Nephron progenitor cell (in vitro differentiated cells): Measurements from ENCODE around the gene RIPOR3.
"Not testable (repeated sequence)": the region's sequence is repeated elsewhere in the genome, so short reads cannot be mapped to it uniquely, and the experiment has no call there.

ENCODE experiments used
- DNase-seq: peaks from one replicate; pipeline ENCODE4 v3.0.0; 2021
- H3K27ac Mint-ChIP-seq: 2 replicates; pipeline ENCODE4 v1.8.0; 2021; ENCODE audit warnings: mild to moderate bottlenecking, moderate library complexity, mixed read lengths
- H3K27me3 Mint-ChIP-seq: 2 replicates; pipeline ENCODE4 v1.8.0; 2021; ENCODE audit warnings: mild to moderate bottlenecking, low read depth, mixed read lengths; ENCODE audit not compliant: poor library complexity
- H3K36me3 Mint-ChIP-seq: 2 replicates; pipeline ENCODE4 v1.8.0; 2021; ENCODE audit warnings: low read depth, mixed read lengths
- H3K4me1 Mint-ChIP-seq: 2 replicates; pipeline ENCODE4 v1.8.0; 2021; ENCODE audit warnings: mixed read lengths
- H3K4me3 Mint-ChIP-seq: 2 replicates; pipeline ENCODE4 v1.8.0; 2021; ENCODE audit warnings: mild to moderate bottlenecking, moderate library complexity, mixed read lengths
- H3K9me3 Mint-ChIP-seq: 2 replicates; pipeline ENCODE4 v1.8.0; 2021; ENCODE audit warnings: mild to moderate bottlenecking, moderate library complexity, mixed read lengths
- TF ChIP-seq, protein P1 (sequence below): fragments of 200-600 bp; sonication (generic); IDR thresholded peaks from 2 replicates; pipeline ENCODE4 v1.5.0; 2021; ENCODE audit warnings: antibody characterized with exemption

RIPOR3 gene

DNA sequence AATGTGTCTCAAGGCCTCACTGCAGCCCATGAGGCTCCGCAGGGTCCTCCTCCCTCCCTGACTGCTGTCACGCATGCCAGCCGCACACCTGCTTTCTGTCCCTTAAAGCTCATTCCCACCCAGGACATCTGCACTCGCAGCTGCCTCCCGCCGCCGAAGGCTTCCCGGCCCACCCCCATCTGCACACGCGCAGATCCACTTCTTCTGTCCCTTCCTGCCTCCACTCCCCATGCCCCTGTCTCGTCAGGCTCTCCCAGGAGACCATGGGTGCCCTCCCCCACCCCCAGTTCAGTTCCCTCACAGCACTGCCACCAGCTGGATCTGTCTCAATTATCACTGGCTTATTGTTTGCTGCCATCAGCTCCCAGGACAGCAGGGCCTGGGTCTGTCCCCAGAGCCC is 63.0 kb downstream of the RIPOR3 start:
- H3K27ac Mint-ChIP-seq: peak overlapping the region; percentile 70
- no peaks in the 10 kb centered on the region for H3K36me3 Mint-ChIP-seq
- H3K27me3 Mint-ChIP-seq: peaks cover 8% of the 10 kb centered on the region
- TF ChIP-seq, protein P1, sequence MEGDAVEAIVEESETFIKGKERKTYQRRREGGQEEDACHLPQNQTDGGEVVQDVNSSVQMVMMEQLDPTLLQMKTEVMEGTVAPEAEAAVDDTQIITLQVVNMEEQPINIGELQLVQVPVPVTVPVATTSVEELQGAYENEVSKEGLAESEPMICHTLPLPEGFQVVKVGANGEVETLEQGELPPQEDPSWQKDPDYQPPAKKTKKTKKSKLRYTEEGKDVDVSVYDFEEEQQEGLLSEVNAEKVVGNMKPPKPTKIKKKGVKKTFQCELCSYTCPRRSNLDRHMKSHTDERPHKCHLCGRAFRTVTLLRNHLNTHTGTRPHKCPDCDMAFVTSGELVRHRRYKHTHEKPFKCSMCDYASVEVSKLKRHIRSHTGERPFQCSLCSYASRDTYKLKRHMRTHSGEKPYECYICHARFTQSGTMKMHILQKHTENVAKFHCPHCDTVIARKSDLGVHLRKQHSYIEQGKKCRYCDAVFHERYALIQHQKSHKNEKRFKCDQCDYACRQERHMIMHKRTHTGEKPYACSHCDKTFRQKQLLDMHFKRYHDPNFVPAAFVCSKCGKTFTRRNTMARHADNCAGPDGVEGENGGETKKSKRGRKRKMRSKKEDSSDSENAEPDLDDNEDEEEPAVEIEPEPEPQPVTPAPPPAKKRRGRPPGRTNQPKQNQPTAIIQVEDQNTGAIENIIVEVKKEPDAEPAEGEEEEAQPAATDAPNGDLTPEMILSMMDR: no peak
- DNase-seq: no peak
- peaks cover 49% of the 10 kb centered on the region for H3K4me1 Mint-ChIP-seq
- no peaks in the 10 kb centered on the region for H3K9me3 Mint-ChIP-seq
- H3K4me3 Mint-ChIP-seq: peak overlapping the region; percentile 14

GRCh38 chr20:50627747-50628146 is 63.6 kb downstream of the RIPOR3 start:
- TF ChIP-seq, protein P1: no peak
- Mint-ChIP-seq H3K4me1 (peaks cover 48% of the 10 kb centered on the region), H3K27me3 (peaks cover 10% of the 10 kb centered on the region), H3K4me3 (no peak overlapping the region), H3K36me3 (no peaks in the 10 kb centered on the region), H3K27ac (no peak overlapping the region), H3K9me3 (no peaks in the 10 kb centered on the region)
- DNase-seq: no peak

- H3K27me3 Mint-ChIP-seq: peaks cover 14% of the 10 kb centered on the region
- peaks cover 9% of the 10 kb centered on the region for H3K9me3 Mint-ChIP-seq
- H3K27ac Mint-ChIP-seq: peak overlapping the region; percentile 80
- TF ChIP-seq, protein P1: peak; percentile 57
- H3K4me3 Mint-ChIP-seq: no peak overlapping the region
- peaks cover 41% of the 10 kb centered on the region for H3K4me1 Mint-ChIP-seq
- peak; percentile 63 for DNase-seq
- H3K36me3 Mint-ChIP-seq: no peaks in the 10 kb centered on the region
These were observed 65.2 kb downstream of the RIPOR3 start for GRCh38 chr20:50625986-50626677.

DNA sequence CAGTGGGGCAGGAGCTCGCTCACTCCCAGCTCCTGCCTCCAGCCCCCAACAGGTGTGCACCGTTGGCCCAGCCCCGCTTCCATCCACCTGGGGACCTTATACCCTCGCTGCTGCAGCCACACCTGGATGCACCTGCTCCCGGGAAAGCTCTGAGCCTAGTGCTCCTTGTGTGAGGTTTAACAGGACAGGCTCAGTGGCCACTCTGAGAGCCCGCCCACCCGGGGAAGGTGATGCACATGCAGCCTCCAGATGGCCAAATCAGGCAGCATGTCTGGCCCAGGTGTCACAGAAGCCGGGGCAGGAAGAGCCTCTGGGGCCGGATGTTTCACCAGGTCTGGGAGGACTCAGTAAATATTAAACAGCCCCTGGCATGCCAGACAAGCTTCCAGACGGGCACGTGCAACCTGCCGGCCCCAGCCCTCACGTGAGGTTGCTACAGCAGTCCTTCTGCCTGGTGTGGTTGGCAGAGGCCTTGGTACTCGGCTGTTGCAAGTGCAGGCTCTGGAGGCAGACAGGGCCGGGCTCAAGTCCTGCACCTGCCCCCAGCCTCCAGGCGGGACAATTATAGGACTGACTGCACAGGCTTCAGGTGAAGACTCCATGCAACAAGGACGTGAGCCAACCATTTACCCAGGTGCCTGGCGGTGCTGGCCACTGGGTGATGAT is 66.9 kb downstream of the RIPOR3 start:
- peaks cover 15% of the 10 kb centered on the region for H3K27me3 Mint-ChIP-seq
- no peak for DNase-seq
- H3K27ac Mint-ChIP-seq: no peak overlapping the region
- H3K4me3 Mint-ChIP-seq: no peak overlapping the region
- H3K36me3 Mint-ChIP-seq: no peaks in the 10 kb centered on the region
- peaks cover 20% of the 10 kb centered on the region for H3K9me3 Mint-ChIP-seq
- TF ChIP-seq, protein P1: no peak
- peaks cover 36% of the 10 kb centered on the region for H3K4me1 Mint-ChIP-seq

- peaks cover 24% of the 10 kb centered on the region for H3K4me1 Mint-ChIP-seq
- no peak for DNase-seq
- no peak overlapping the region for H3K27ac Mint-ChIP-seq
- H3K9me3 Mint-ChIP-seq: peaks cover 21% of the 10 kb centered on the region
- no peaks in the 10 kb centered on the region for H3K36me3 Mint-ChIP-seq
- TF ChIP-seq, protein P1: no peak
- peaks cover 13% of the 10 kb centered on the region for H3K27me3 Mint-ChIP-seq
- H3K4me3 Mint-ChIP-seq: no peak overlapping the region
These were observed 70.2 kb downstream of the RIPOR3 start for GRCh38 chr20:50621068-50621665.

DNA sequence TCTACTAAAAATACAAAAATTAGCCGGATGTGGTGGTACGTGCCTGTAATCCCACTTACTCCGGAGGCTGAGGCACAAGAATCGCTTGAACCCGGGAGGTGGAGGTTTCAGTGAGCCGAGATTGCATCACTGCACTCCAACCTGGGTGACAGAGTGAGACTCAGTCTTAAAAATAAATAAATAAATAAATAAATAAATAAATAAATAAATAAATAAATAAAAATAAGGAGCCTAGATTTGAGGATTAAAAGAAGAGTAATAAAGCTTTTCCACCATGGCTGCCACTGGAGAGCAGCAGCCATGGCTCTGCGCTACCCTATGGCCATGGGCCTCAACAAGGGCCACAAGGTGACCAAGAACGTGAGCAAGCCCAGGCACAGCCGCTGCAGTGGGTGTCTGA is 70.9 kb downstream of the RIPOR3 start:
- Mint-ChIP-seq H3K4me1 (peaks cover 23% of the 10 kb centered on the region), H3K27me3 (peaks cover 13% of the 10 kb centered on the region), H3K9me3 (peaks cover 21% of the 10 kb centered on the region)
- H3K36me3 Mint-ChIP-seq, DNase-seq, H3K4me3 Mint-ChIP-seq, H3K27ac Mint-ChIP-seq: not testable (repeated sequence)
